Activated gamma-delta T cell treated with Interleukin-2 at 50 U/mL for 16 hours (primary cell): ENCODE results near the gene FFAR1.

Experiments used
- DNase-seq: peaks from one replicate; pipeline ENCODE4 v3.0.0-alpha.2; 2020

FFAR1 gene

GRCh38 chr19:35396240-35396885 is 48.7 kb downstream of the FFAR1 start:
- DNase-seq = no peak

DNA sequence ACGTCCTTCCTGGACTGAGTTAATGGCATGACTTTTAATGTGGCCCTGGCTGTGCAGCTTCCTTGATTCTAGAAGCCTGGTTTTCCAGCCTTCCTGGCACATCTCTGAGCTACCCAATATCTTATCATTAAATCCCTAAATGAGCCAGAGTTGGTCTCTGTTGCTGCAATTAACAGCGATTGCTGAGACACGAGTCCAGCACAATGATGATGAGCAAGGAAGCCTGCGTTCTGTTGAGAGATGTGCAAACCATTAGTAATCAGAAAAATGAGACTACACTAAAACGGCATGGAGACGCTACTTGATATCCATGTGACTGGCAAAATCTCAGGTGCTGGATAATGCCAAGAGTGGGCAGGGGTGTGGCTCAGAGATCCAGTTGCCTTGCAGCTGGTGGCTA is 49.4 kb downstream of the FFAR1 start:
- no peak for DNase-seq
